Measurements from ENCODE around the gene PLXDC2. TPM values are rescaled to one million over a fixed set of nuclear protein-coding genes. Genes with fewer than 3 reads are reported as not detected.

The PLXDC2 gene
- total RNA-seq, 1 donor: 3.2 TPM

DNA sequence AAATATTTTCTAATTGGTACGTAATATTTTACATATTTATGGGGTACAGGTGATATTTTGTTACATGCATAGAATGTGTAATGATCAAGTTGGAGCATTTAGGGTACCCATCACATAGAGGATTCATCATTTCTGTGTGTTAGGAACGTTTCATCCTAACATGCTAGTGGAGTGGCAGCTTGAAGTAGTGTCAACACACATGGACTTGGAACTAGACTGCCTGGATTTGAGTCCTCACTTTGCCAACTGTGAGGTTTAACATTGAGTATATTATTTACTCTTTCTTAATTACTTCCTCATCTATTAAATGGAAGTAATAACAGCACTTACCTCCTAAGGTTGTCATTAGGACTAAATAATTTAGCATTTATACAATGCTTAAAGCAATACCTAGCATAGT is 241.9 kb downstream of the PLXDC2 start:
- DNase-seq (ENCODE audit: low read depth): no peak
- TF ChIP-seq, protein P1, sequence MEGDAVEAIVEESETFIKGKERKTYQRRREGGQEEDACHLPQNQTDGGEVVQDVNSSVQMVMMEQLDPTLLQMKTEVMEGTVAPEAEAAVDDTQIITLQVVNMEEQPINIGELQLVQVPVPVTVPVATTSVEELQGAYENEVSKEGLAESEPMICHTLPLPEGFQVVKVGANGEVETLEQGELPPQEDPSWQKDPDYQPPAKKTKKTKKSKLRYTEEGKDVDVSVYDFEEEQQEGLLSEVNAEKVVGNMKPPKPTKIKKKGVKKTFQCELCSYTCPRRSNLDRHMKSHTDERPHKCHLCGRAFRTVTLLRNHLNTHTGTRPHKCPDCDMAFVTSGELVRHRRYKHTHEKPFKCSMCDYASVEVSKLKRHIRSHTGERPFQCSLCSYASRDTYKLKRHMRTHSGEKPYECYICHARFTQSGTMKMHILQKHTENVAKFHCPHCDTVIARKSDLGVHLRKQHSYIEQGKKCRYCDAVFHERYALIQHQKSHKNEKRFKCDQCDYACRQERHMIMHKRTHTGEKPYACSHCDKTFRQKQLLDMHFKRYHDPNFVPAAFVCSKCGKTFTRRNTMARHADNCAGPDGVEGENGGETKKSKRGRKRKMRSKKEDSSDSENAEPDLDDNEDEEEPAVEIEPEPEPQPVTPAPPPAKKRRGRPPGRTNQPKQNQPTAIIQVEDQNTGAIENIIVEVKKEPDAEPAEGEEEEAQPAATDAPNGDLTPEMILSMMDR (IDR thresholded peaks at IDR 0.05; ENCODE audit: insufficient read depth, low read length): no peak

DNA sequence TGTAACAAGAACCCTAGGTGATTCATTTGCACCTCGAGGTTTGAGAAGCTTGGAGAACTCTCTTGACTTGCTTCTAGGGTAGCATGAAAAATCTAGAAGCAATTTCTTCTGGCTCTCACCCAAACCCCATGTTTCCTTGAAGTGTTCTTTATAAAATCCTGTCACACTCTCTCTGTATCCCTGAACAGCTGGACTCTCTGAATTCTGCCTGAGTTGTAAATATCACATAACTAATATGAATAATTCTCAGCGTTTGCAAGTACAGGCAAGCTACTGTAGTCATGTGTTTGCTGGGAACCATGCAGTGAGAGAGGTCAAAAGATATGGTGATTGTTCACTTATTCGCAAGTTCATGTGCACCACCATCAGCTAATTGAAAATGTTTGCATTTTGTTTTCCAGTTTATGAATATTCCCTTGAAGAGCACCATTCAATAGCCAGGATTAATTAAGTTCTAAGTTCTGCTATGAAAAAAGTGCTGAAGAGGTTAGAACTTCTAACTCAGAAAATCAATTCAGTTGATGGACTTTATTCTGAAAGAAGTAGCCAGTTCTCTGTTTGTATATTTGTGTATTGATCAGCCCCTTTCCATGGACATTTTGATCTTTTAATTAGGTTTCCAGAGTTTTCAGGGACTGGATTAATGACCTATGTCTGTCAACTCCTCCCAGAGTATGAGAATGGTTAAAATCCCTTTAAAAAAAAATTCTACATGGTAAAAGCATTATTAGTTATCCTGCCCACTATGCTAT is 243.0 kb downstream of the PLXDC2 start:
- DNase-seq (ENCODE audit: low read depth): no peak
- TF ChIP-seq, protein P1 (IDR thresholded peaks at IDR 0.05; ENCODE audit: insufficient read depth, low read length): no peak
- H3K4me3 ChIP-seq (ENCODE audit: low read depth, low read length): no peak overlapping the region

More for the DNA sequence above, 241.9 kb downstream of the PLXDC2 start:
- no peak overlapping the region for H3K4me3 ChIP-seq (ENCODE audit: low read depth, low read length)

DNA sequence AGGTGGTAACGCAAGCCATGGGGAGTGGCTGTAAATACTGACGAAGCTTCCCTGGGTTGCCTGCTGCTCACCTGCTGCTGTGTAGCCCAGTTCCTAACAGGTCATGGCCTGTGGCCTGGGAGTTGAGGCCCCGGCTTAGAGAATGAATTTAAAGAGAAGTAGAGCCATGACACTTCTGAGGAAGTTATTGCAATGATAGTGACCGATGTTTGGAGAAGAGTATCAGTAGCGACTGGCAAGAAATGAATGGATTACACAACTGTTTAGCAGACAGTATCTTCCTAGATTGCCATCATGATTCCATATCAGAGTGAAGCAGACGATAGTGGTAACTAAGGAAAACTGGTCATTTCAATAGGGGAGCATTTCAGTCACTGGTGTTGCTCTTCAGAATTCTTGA is 249.6 kb downstream of the PLXDC2 start:
- no peak for DNase-seq (ENCODE audit: low read depth)
- no peak overlapping the region for H3K4me3 ChIP-seq (ENCODE audit: low read depth, low read length)
- TF ChIP-seq, protein P1 (IDR thresholded peaks at IDR 0.05; ENCODE audit: insufficient read depth, low read length): no peak

DNA sequence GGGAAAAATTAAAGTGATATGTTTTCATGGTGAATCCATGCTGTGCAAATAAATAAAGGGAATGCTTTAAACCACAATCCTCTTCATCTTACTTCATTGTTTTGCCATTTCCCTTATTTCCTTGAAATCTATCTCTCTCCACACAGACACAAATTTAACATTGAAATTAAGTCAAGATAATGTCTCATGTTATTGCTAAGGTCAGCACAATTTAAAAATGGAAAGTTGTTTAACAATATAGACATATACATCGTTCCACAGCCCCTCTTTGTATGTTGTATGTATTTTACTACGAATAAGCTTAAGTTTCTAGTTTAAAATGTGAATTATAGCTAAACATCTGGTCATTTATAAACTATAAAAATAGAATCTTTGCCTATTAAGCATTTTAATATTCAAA is 256.9 kb downstream of the PLXDC2 start:
- H3K4me3 ChIP-seq (ENCODE audit: low read depth, low read length): no peak overlapping the region
- DNase-seq (ENCODE audit: low read depth): no peak
- TF ChIP-seq, protein P1 (IDR thresholded peaks at IDR 0.05; ENCODE audit: insufficient read depth, low read length): no peak

DNA sequence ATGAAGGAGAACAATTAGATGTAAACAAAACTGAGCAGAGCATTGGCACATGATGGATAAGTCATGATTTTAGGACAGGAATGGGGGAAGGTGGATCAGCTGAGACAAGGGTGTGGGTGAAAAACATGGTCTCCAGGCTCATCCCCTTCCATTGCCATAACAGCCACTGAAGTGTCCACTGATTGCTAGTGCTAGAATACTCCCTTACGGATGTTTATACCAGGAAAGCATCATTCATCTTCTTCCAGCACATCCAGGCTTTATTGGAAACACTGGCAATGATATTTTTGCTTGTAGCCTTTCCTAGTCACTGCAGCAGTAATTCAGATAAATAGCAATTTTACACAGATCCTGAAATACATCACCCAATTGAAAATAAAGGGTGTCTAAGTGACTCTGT is 259.5 kb downstream of the PLXDC2 start:
- TF ChIP-seq, protein P1 (IDR thresholded peaks at IDR 0.05; ENCODE audit: insufficient read depth, low read length): no peak

DNA sequence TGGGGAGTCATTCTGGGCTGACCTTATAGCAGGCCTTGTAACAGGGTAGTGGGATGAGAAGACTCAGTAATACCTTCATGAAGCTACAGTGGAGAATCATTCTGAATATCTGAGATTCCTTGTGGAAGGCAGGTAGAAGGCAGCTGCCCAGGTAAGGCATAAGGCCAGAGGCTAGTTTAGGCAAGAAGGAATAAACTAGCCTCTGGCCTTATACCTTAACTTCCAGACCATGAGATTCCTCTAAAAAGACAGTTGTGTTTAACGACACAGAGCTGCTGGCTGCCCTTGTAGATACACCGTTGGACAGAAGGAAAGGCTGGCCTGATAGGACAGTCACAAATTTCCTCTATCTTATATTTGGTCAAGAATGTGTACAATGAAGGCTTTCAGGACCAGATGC is 268.2 kb downstream of the PLXDC2 start:
- no peak for DNase-seq (ENCODE audit: low read depth)
- TF ChIP-seq, protein P1 (IDR thresholded peaks at IDR 0.05; ENCODE audit: insufficient read depth, low read length): no peak
- H3K4me3 ChIP-seq (ENCODE audit: low read depth, low read length): no peak overlapping the region

More for the DNA sequence above, 259.5 kb downstream of the PLXDC2 start:
- no peak overlapping the region for H3K4me3 ChIP-seq (ENCODE audit: low read depth, low read length)
- DNase-seq (ENCODE audit: low read depth): no peak

DNA sequence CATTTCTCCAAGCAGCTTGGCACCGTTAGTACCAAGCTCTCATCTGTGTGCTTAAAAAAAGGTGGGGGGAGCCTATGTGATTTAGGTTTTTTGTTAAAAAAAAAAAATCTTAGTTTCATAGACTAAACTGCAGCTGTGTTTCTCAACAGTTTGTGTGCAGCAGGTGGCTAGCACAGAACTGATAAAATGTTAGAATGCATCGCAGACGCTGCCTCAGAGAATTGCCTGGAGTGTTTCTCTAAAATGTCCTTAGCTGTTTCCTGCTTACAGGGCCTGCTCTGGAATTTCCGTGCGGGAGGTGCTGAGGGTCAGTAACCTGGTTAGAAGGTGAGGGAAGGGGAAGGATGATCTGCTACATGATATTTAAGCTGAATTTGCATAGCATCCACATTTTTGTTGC is 268.9 kb downstream of the PLXDC2 start:
- TF ChIP-seq, protein P1 (IDR thresholded peaks at IDR 0.05; ENCODE audit: insufficient read depth, low read length): no peak
- no peak overlapping the region for H3K4me3 ChIP-seq (ENCODE audit: low read depth, low read length)
- no peak for DNase-seq (ENCODE audit: low read depth)

Measured in fibroblast of the aortic adventitia (primary cell).